HL-60 (cell line): ENCODE data around the gene HHATL.

Source experiments
- DNase-seq, 2 experiments: peaks; one replicate each; pipeline ENCODE4 v3.0.0-alpha.2; 2010 to 2020; ENCODE audit warnings: low read depth in 1 of 2, low spot score in 1 of 2
- H3K27ac ChIP-seq: fragments of 250-450 bp; sonication (Bioruptor Pico); replicated peaks from 2 replicates; pipeline ENCODE4 v1.5.1; 2020; ENCODE audit warnings: mild to moderate bottlenecking, moderate library complexity
- H3K27me3 ChIP-seq: fragments of 250-450 bp; sonication (Bioruptor Pico); 2 replicates; pipeline ENCODE4 v1.5.1; 2021; ENCODE audit warnings: mild to moderate bottlenecking, moderate library complexity; ENCODE audit not compliant: insufficient read depth, poor library complexity, severe bottlenecking
- H3K4me3 ChIP-seq: replicated peaks from 2 replicates; pipeline ENCODE4 v1.5.1; 2011; ENCODE audit warnings: mild to moderate bottlenecking, control low read depth, low read length; ENCODE audit not compliant: insufficient read depth
- GABPA ChIP-seq: IDR thresholded peaks from 2 replicates; pipeline ENCODE4 v1.6.1; 2012; ENCODE audit warnings: low read depth
- POLR2AphosphoS5 ChIP-seq: IDR thresholded peaks from 2 replicates; pipeline ENCODE4 v1.6.1; 2012; ENCODE audit warnings: low read depth
- SPI1 ChIP-seq: IDR thresholded peaks from 2 replicates; pipeline ENCODE4 v1.6.1; 2012; ENCODE audit warnings: low read depth, mild to moderate bottlenecking, borderline replicate concordance
- TF ChIP-seq, protein P1 (sequence below): IDR thresholded peaks from one replicate; pipeline ENCODE4 v1.5.1; 2011; ENCODE audit warnings: low read length, control low read depth, inconsistent platforms; ENCODE audit not compliant: insufficient read depth
- TF ChIP-seq, protein P2 (sequence below): IDR thresholded peaks from 2 replicates; pipeline ENCODE4 v1.6.1; 2012; ENCODE audit warnings: low read depth; ENCODE audit not compliant: insufficient replicate concordance

The HHATL gene

DNA sequence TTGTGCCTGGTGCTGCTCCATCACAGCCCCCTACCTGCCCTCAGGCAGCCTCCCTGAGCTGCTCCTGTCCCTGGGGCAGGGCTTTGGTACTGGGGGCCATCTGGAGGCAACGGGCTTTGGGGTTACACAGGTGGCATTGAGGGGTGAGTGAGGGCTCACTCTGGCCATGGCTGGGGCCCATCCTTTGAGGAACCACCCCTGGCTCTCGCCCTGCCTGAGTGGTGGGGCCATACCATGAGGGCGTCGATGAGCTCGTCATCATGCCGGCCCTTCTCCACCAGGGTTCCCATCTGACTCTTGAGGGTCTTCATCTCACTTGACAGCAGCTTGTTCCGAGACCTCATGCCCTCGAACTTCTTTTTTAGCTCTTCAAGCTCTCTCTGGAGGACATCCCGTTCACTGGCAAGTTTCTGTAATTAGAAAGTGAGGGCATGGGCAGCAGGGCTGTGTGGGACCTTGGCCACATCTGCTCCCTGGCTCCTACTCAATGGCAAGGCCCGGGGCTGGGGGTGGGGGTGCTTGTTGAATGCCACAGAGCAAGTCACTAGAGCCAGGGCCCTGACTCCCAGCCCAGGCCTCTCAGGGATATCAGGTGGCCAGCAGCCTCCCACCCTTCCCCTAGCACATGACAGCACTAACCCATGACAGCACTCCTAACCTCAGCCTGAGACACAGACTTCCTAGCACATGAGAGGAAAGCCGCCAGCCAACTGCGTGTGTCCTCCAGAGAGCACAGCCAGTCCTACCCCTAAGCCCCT, 37.0 kb upstream of the HHATL start:
- Histone ChIP-seq H3K4me3 (no peak overlapping the region), H3K27me3 (no peaks in the 10 kb centered on the region), H3K27ac (no peak overlapping the region)
- TF ChIP-seq GABPA: no peak
- TF ChIP-seq, protein P1, sequence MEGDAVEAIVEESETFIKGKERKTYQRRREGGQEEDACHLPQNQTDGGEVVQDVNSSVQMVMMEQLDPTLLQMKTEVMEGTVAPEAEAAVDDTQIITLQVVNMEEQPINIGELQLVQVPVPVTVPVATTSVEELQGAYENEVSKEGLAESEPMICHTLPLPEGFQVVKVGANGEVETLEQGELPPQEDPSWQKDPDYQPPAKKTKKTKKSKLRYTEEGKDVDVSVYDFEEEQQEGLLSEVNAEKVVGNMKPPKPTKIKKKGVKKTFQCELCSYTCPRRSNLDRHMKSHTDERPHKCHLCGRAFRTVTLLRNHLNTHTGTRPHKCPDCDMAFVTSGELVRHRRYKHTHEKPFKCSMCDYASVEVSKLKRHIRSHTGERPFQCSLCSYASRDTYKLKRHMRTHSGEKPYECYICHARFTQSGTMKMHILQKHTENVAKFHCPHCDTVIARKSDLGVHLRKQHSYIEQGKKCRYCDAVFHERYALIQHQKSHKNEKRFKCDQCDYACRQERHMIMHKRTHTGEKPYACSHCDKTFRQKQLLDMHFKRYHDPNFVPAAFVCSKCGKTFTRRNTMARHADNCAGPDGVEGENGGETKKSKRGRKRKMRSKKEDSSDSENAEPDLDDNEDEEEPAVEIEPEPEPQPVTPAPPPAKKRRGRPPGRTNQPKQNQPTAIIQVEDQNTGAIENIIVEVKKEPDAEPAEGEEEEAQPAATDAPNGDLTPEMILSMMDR: no peak
- no peak for TF ChIP-seq POLR2AphosphoS5
- no peak for TF ChIP-seq SPI1
- TF ChIP-seq, protein P2, sequence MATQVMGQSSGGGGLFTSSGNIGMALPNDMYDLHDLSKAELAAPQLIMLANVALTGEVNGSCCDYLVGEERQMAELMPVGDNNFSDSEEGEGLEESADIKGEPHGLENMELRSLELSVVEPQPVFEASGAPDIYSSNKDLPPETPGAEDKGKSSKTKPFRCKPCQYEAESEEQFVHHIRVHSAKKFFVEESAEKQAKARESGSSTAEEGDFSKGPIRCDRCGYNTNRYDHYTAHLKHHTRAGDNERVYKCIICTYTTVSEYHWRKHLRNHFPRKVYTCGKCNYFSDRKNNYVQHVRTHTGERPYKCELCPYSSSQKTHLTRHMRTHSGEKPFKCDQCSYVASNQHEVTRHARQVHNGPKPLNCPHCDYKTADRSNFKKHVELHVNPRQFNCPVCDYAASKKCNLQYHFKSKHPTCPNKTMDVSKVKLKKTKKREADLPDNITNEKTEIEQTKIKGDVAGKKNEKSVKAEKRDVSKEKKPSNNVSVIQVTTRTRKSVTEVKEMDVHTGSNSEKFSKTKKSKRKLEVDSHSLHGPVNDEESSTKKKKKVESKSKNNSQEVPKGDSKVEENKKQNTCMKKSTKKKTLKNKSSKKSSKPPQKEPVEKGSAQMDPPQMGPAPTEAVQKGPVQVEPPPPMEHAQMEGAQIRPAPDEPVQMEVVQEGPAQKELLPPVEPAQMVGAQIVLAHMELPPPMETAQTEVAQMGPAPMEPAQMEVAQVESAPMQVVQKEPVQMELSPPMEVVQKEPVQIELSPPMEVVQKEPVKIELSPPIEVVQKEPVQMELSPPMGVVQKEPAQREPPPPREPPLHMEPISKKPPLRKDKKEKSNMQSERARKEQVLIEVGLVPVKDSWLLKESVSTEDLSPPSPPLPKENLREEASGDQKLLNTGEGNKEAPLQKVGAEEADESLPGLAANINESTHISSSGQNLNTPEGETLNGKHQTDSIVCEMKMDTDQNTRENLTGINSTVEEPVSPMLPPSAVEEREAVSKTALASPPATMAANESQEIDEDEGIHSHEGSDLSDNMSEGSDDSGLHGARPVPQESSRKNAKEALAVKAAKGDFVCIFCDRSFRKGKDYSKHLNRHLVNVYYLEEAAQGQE: no peak
- DNase-seq: no peak

DNA sequence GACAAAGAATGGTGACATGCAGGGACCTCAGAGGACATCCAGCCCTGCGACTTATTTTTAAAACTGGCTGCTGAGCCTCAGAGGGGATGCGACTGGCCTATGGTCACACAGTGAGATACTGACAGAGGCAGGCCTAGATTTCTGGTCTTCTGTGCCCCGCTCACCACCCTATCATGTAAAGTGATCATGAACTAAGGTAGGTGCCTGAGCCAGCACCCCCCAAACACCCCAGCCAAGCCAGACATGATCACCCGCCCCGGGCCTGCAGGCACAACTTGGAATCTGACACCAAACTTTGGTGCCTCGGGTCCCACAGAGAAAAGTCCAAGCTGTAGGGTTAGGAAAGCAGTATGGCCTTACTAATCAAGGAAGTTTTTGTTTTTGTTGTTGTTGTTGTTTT, 33.9 kb upstream of the HHATL start:
- H3K27me3 ChIP-seq: no peaks in the 10 kb centered on the region

DNA sequence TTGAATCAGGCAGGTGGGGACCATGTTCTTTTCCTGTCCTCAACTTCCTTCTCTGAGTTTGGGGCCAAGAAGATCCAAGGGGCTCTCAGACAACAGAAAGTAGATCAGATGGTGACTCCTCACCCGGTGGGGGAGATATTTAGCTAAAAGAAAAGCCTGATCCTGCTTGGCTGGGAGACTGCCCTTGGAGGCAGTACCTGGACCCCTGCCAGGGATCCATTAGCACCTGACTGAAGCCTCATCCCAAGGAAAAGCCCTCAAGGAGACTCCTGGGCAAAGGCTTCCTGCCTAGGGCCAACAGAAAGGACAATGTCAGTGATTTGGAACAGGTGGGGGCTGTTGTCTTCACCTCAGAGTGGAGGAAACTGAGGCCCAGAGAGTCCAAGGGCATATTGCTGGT, 33.5 kb upstream of the HHATL start:
- no peak for DNase-seq
- Histone ChIP-seq H3K4me3 (no peak overlapping the region), H3K27me3 (no peaks in the 10 kb centered on the region), H3K27ac (no peak overlapping the region)
- TF ChIP-seq POLR2AphosphoS5 (no peak), SPI1 (no peak), GABPA (no peak)
- TF ChIP-seq, protein P2: no peak

More for the DNA sequence above, 33.9 kb upstream of the HHATL start:
- TF ChIP-seq, protein P1: no peak
- TF ChIP-seq, protein P2: no peak
- no peak for TF ChIP-seq GABPA
- TF ChIP-seq POLR2AphosphoS5: no peak
- TF ChIP-seq SPI1: no peak
- H3K27ac ChIP-seq: no peak overlapping the region
- no peak overlapping the region for H3K4me3 ChIP-seq
- no peak for DNase-seq
